Skeletal muscle satellite cell (primary cell): ENCODE data around the gene BCAS2. TPM values are rescaled to one million over a fixed set of nuclear protein-coding genes. Genes with fewer than 3 reads are reported as not detected.
A peak's percentile ranks its signal among the peaks of the same experiment; 100 is the strongest.

ENCODE experiments used
- H3K27me3 ChIP-seq: 2 replicates; pipeline ENCODE4 v1.7.0; 2013; ENCODE audit warnings: low read length; ENCODE audit not compliant: control insufficient read depth, insufficient read depth
- H3K36me3 ChIP-seq: 2 replicates; pipeline ENCODE4 v1.7.0; 2013; ENCODE audit warnings: mild to moderate bottlenecking, control low read depth, low read length; ENCODE audit not compliant: insufficient read depth
- H3K4me1 ChIP-seq: 2 replicates; pipeline ENCODE4 v1.7.0; 2013; ENCODE audit warnings: low read length; ENCODE audit not compliant: control insufficient read depth, insufficient read depth
- H3K4me2 ChIP-seq: 2 replicates; pipeline ENCODE4 v1.7.0; 2013; ENCODE audit warnings: mild to moderate bottlenecking, low read length
- H3K4me3 ChIP-seq: 2 replicates; pipeline ENCODE4 v1.7.0; 2013; ENCODE audit warnings: low read length
- H3K9ac ChIP-seq: 2 replicates; pipeline ENCODE4 v1.7.0; 2013; ENCODE audit warnings: mild to moderate bottlenecking, low read depth, low read length, moderate library complexity
- H3K9me3 ChIP-seq: replicated peaks from 2 replicates; pipeline ENCODE4 v1.7.0; 2013; ENCODE audit warnings: mild to moderate bottlenecking, control low read depth, low read length
- total RNA-seq: library from RNA; depleted of rRNA; stranded (reverse); fragments of >200 nt; gene quantifications from 2 replicates; pipeline ENCODE4 v1.2.3, GENCODE V29; 2012; rRNA removed

BCAS2 gene
- 38.0 and 40.6 TPM in 2 replicates for total RNA-seq

DNA sequence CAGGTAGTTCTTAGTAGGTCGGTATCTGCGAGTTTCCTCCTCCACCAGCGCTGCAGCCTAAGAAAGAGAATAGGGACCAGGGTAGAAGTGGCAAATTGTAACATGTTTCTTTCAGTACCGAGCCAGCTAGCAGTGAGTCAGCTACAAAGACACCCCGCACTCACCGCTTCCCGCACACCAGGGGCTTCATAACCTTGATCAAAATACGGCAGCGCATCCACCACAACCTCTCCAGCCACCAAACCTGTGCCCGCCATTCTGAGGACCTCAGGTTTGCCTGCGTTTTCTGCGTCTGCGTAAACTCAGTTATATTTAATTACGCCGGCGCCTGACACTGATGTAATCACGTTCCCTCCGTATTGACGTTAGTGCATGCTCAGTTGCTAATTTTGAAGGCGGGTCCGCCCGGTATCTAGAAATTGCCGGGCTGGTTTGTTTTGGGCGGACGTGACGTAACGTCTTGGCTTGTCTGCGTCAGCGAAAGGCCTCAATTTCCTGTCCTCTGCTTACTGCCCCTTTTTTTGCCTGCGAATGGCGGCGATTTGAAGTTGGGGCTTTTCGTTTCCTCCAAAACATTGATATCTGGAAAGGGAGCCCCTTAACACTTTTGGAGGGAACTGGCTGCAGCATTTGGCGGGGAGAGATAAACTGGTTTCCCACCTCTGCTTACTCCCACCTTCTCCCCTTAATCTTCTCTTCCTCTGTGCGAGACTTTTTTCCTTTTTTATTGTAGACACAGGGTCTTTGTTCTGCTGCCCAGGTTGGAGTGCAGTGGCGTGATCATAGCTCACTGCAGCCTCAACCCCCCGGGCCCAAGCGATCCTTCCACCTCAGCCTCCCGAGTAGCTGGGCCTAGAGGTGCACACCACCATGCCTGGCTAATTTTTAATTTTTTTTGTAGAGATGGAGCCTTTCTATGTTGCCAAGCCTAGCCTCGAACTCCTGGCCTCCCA lies at the start of gene BCAS2:
BCAS2 (minus strand) TSS at position 281 of the 953 bp plus-strand sequence; CDS start at position 257, 24 bp downstream.
- no peaks in the 10 kb centered on the region for H3K9me3 ChIP-seq

DNA sequence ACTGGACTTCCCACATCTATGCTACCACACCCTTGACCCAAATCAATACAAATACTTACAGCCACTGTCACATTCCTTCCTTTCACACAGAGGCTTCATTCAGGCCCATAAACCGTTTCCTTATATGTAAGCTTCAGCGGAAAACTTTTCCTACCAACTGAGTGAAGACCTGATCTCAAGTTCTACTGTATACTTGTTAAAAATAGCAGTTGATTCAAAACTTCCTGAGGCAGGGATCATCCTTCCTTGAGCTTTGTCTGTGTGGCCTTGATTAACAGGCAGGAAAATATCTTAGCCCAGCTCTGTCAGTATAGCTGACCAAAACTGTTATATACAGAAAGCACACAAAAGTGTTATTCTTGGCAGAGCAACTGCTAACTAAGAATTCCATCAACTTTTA lies 45.7 kb upstream of the BCAS2 start:
- no peak overlapping the region for H3K4me3 ChIP-seq
- H3K36me3 ChIP-seq = no peaks in the 10 kb centered on the region
- H3K27me3 ChIP-seq = no peaks in the 10 kb centered on the region
- no peak overlapping the region for H3K4me2 ChIP-seq
- H3K9ac ChIP-seq = no peak overlapping the region
- no peaks in the 10 kb centered on the region for H3K9me3 ChIP-seq
- H3K4me1 ChIP-seq = no peaks in the 10 kb centered on the region

More for the DNA sequence above, at the start of gene BCAS2:
- H3K4me2 ChIP-seq = peak within 1 kb of the TSS; percentile 82
- peaks cover 16% of the 10 kb centered on the region for H3K4me1 ChIP-seq
- H3K4me3 ChIP-seq = peak within 1 kb of the TSS; percentile 80
- H3K9ac ChIP-seq = peak within 1 kb of the TSS; percentile 84
- no peaks in the 10 kb centered on the region for H3K27me3 ChIP-seq
- H3K36me3 ChIP-seq = peaks cover 13% of the 10 kb centered on the region

DNA sequence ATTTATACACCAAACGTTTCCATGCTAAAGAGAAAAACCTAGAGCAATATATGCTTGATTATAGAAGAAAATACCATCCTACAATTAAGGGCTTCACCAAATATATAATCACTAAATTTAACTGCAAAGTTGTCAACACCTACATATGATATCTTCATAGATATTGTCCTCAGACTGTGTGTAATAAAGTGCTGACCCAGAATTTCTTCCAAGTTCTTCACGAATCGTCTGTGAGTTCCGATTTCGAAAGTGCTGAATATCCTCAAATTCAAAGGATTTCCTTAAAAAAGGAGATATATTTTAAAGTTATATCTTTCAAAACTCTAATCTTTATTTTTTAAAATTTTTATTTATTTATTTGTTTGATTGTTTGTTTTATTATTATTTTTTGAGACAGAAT lies 41.9 kb upstream of the BCAS2 start:
- no peak overlapping the region for H3K4me3 ChIP-seq
- H3K9ac ChIP-seq = no peak overlapping the region
- H3K4me2 ChIP-seq = no peak overlapping the region
- H3K27me3 ChIP-seq = no peaks in the 10 kb centered on the region
- H3K4me1 ChIP-seq = no peaks in the 10 kb centered on the region
- H3K9me3 ChIP-seq = no peaks in the 10 kb centered on the region
- H3K36me3 ChIP-seq = no peaks in the 10 kb centered on the region

DNA sequence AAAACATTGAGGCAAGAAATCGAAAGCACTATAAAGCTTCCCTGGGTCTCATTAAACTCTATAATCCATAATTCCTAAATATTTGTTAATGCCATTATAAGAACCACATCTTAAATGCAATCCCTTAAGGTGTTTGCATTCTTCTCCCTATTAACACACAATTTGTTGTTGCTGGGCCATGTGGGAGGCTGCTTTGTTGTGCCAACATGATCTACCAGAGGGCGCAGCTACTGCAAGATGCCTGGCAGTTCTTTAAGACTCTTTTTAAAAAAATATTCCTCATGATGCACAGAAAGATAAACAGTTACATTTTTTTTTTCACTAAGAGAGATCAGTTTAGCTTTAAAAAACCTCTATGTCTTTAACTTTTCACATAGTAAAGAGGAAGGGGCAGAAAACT lies 39.0 kb upstream of the BCAS2 start:
- H3K27me3 ChIP-seq = no peaks in the 10 kb centered on the region
- H3K4me3 ChIP-seq = no peak overlapping the region
- H3K36me3 ChIP-seq = no peaks in the 10 kb centered on the region
- H3K4me2 ChIP-seq = no peak overlapping the region
- H3K9me3 ChIP-seq = no peaks in the 10 kb centered on the region
- H3K4me1 ChIP-seq = no peaks in the 10 kb centered on the region
- no peak overlapping the region for H3K9ac ChIP-seq

- no peaks in the 10 kb centered on the region for H3K4me1 ChIP-seq
- H3K9me3 ChIP-seq = no peaks in the 10 kb centered on the region
- H3K4me2 ChIP-seq = no peak overlapping the region
- no peaks in the 10 kb centered on the region for H3K36me3 ChIP-seq
- H3K9ac ChIP-seq = no peak overlapping the region
- no peak overlapping the region for H3K4me3 ChIP-seq
- no peaks in the 10 kb centered on the region for H3K27me3 ChIP-seq
These were observed 37.2 kb upstream of the BCAS2 start for GRCh38 chr1:114618606-114619005.

DNA sequence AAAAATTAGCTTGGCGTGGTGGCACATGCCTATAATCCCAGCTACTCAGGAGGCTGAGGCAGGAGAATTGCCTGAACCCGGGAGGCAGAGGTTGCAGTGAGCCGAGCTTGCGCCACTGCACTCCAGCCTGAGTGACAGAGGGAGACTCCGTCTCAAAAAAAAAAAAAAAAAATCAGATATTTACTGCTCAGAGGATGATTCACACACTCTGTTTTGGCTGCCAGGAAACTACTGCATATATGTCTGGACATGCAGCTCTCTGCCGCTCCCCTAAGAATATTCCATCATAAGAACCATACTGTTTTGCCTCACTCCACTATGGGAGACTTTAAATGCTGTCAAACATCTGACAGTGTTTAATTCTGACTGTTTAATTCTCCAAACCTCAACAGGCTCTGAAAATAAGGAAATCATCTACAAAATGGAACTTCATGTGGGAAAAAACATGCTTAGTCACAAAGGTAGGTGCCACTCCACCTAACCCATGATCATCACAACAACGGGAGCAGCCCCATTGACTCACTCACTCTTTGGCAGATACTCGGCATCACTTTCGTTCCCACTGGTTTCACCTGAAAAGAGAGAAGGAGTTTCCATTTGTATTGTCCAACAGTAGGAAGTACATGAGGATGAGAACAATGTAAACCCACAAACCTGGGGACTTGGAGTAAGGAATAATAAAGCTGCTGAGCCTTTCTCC lies 29.3 kb upstream of the BCAS2 start:
- no peak overlapping the region for H3K9ac ChIP-seq

GRCh38 chr1:114609826-114610225 lies 28.4 kb upstream of the BCAS2 start:
- peaks cover 4% of the 10 kb centered on the region for H3K4me1 ChIP-seq
- H3K9ac ChIP-seq = no peak overlapping the region
- H3K4me2 ChIP-seq = no peak overlapping the region
- no peak overlapping the region for H3K4me3 ChIP-seq
- no peaks in the 10 kb centered on the region for H3K27me3 ChIP-seq
- H3K9me3 ChIP-seq = no peaks in the 10 kb centered on the region
- no peaks in the 10 kb centered on the region for H3K36me3 ChIP-seq

More for the DNA sequence above, 29.3 kb upstream of the BCAS2 start:
- Histone ChIP-seq H3K4me1 (peaks cover 4% of the 10 kb centered on the region), H3K27me3 (no peaks in the 10 kb centered on the region), H3K9me3 (no peaks in the 10 kb centered on the region), H3K36me3 (no peaks in the 10 kb centered on the region), H3K4me2 (no peak overlapping the region), H3K4me3 (no peak overlapping the region)

DNA sequence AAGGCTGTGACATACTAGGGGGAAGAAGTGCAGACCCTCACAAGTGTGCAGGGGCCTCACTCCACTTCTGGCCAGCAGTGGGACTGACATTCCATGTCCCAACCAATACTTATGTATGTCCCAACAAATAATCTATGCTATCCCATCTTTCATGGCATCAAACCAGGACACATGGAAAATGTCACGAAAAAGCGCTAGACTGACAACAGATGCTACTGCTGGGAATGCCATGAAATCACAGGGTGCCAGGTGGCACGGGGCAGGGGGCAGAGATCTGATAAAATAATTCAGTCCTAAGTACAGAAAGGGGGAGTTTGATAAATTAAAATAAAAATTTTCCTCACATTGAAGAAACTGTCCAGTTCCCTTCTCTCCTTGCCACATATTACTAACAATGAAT lies 27.6 kb upstream of the BCAS2 start:
- H3K4me2 ChIP-seq = no peak overlapping the region
- H3K9ac ChIP-seq = no peak overlapping the region
- no peaks in the 10 kb centered on the region for H3K36me3 ChIP-seq
- no peaks in the 10 kb centered on the region for H3K27me3 ChIP-seq
- no peak overlapping the region for H3K4me3 ChIP-seq
- peaks cover 4% of the 10 kb centered on the region for H3K4me1 ChIP-seq
- H3K9me3 ChIP-seq = no peaks in the 10 kb centered on the region

DNA sequence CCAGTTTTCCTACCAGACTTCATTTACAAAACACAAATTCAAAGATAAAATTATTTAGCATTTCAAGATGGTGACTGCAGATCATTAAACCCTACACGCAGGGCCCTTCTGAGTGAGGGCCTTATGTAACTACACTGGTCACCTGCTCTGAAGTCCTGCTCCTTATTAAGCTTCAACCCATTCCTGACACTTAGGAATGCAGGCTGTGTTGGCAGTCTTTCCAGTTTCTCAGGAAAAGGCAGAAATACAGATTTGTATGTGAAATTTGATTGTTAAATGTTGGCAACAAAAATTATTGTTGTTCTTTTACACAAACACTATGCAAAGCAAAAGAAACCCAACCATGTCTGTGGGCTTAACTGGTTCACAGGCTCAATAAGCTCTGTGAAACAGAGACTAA lies 25.8 kb upstream of the BCAS2 start:
- Histone ChIP-seq H3K4me3 (no peak overlapping the region), H3K9me3 (no peaks in the 10 kb centered on the region), H3K4me2 (no peak overlapping the region), H3K27me3 (no peaks in the 10 kb centered on the region), H3K36me3 (no peaks in the 10 kb centered on the region), H3K9ac (no peak overlapping the region), H3K4me1 (peaks cover 4% of the 10 kb centered on the region)

DNA sequence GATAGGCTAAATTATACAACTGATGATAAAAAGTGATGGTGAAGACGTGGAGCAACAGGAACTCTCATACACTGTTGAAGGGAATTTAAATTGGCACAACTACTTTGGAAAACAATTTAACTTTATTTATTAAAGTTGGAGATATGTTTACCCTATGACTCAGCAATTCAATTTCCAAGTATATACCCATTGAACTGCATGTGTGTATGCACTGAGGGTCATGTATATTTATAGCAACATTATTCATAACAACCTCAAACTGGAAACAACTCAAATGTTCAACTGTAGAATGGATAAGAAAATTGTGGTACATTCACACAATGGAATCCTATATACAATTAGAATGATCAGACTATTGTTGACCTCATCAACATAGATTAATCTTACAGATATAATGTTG lies 16.5 kb upstream of the BCAS2 start:
- Histone ChIP-seq H3K36me3 (peaks cover 3% of the 10 kb centered on the region), H3K9me3 (no peaks in the 10 kb centered on the region), H3K27me3 (no peaks in the 10 kb centered on the region), H3K4me1 (no peaks in the 10 kb centered on the region), H3K4me2 (no peak overlapping the region), H3K9ac (no peak overlapping the region), H3K4me3 (no peak overlapping the region)

DNA sequence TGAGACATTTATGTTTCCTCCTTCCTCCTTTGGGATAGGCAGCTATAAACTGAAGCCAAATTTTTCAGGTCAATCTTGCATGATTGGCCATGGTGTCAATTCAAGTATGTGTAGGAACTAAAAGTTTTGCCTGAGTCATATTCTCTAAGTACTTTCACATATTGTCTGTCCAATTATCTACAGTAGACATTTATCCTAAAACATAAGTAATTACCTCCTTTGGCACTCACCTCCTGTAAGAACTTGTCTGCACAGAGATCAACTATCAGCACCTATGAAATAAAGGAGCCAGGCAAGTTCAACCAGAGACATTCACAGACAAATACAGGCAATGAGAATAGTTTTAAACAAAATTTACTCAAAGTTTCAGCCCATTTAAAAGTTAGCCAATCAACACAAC lies 14.2 kb upstream of the BCAS2 start:
- Histone ChIP-seq H3K27me3 (no peaks in the 10 kb centered on the region), H3K4me2 (no peak overlapping the region), H3K4me1 (no peaks in the 10 kb centered on the region), H3K36me3 (peaks cover 3% of the 10 kb centered on the region), H3K4me3 (no peak overlapping the region), H3K9me3 (no peaks in the 10 kb centered on the region), H3K9ac (no peak overlapping the region)
